ENCODE data around the gene TNFRSF18. TPM values are rescaled to one million over a fixed set of nuclear protein-coding genes. Genes with fewer than 3 reads are reported as not detected.
A peak's percentile ranks its signal among the peaks of the same experiment; 100 is the strongest.

The TNFRSF18 gene
- total RNA-seq, 1 donor: not detected

DNA sequence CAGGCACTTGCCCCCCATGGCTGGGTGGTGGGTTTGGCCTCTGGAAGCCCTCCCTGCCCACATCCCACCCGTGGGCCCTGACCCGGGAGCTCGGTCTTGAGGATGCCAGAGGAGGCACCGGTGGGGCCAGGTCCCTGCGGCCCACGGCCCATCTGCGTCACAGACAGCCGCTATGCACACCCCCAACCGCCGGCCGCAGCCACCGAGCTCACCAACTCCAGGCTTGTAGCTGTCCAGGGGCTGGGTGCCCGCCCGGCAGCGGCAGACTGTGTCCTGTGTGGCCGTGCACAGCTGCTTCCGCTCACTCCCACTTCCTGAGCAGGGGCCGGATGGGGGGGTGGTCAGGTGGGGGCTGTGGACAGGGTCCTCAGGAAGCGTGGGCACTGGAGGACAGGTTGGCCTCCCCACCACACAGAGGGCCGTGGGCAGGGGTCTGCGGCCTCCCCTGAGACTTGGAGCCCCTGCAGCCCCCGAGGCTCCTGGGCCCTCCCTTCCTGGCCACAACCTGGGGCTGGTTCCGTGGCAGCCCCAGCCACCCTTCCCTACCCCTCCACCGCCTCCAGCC is 6.5 kb upstream of the TNFRSF18 start:
- H3K9me3 ChIP-seq (ENCODE audit: low read depth, low read length): no peaks in the 10 kb centered on the region
- DNase-seq (ENCODE audit: insufficient read length, low spot score, missing footprints): peak; percentile 95
- H3K27me3 ChIP-seq (ENCODE audit: insufficient read depth, low read length): no peaks in the 10 kb centered on the region
- H3K4me3 ChIP-seq (ENCODE audit: insufficient read depth, low read length): no peak overlapping the region
- TF ChIP-seq, protein P1, sequence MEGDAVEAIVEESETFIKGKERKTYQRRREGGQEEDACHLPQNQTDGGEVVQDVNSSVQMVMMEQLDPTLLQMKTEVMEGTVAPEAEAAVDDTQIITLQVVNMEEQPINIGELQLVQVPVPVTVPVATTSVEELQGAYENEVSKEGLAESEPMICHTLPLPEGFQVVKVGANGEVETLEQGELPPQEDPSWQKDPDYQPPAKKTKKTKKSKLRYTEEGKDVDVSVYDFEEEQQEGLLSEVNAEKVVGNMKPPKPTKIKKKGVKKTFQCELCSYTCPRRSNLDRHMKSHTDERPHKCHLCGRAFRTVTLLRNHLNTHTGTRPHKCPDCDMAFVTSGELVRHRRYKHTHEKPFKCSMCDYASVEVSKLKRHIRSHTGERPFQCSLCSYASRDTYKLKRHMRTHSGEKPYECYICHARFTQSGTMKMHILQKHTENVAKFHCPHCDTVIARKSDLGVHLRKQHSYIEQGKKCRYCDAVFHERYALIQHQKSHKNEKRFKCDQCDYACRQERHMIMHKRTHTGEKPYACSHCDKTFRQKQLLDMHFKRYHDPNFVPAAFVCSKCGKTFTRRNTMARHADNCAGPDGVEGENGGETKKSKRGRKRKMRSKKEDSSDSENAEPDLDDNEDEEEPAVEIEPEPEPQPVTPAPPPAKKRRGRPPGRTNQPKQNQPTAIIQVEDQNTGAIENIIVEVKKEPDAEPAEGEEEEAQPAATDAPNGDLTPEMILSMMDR (IDR thresholded peaks at IDR 0.05; ENCODE audit: extremely low read depth, low read depth, low read length): no peak
- H3K4me2 ChIP-seq (ENCODE audit: insufficient read depth, low read length): no peak overlapping the region
- H3K4me1 ChIP-seq (ENCODE audit: insufficient read depth, low read length): peaks cover 10% of the 10 kb centered on the region
- H3K36me3 ChIP-seq (ENCODE audit: insufficient read depth, low read length): peaks cover 5% of the 10 kb centered on the region
- no peaks in the 10 kb centered on the region for H4K20me1 ChIP-seq (ENCODE audit: insufficient read depth, low read length)
- H3K27ac ChIP-seq (ENCODE audit: low read depth, low read length): no peak overlapping the region
- no peak overlapping the region for H2AFZ ChIP-seq (ENCODE audit: low read length)
- no peaks in the 10 kb centered on the region for H3K79me2 ChIP-seq (ENCODE audit: insufficient read depth, low read length)

DNA sequence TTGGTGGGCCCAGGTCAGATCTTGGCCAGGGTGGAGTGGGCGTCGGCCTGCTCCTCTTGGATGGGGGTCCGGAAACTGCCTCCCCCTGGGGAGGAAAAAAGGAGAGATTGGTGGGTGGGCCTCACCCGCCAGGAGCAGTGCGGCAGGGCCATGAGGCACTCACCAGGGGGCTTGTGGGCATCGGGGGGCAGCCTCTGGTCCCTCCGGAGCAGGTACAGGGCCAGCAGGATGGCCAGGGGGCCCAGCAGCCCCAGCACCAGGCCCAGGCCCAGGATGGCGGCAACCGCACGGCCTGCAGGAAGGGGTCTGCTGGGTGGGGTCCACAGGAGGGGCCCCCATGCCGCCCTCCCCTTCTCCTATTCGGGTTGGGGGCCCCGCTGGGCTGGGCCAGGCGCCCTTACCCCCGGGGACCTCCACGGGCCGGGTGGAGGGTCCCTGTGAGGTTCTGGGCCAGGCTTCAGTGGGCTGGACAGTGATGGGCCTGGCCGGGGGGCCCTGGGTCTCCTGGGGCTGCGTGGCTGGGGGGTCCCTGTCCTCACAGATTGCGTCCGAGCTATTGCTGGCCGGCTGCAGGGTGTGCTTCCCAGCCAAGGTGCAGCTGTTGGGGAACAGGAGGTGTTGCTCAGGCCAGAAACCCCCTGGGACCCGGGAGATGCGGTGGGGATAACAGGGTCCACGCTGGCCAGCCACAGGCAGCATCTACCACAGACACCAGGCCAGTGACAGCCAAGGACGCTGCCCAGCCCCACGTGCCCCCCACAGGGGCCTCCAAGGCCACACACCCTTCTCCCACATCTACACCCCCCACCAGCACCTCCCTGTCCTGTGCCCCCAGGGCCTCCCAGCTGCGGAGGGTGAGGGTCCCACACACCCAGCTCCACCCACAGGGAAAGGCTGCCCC is 5.4 kb upstream of the TNFRSF18 start:
- TF ChIP-seq, protein P1 (IDR thresholded peaks at IDR 0.05; ENCODE audit: extremely low read depth, low read depth, low read length): no peak
- Histone ChIP-seq H3K9me3 (ENCODE audit: low read depth, low read length) (no peaks in the 10 kb centered on the region), H3K4me1 (ENCODE audit: insufficient read depth, low read length) (peaks cover 13% of the 10 kb centered on the region), H3K4me3 (ENCODE audit: insufficient read depth, low read length) (no peak overlapping the region), H3K4me2 (ENCODE audit: insufficient read depth, low read length) (no peak overlapping the region), H2AFZ (ENCODE audit: low read length) (no peak overlapping the region), H4K20me1 (ENCODE audit: insufficient read depth, low read length) (no peaks in the 10 kb centered on the region), H3K27me3 (ENCODE audit: insufficient read depth, low read length) (peaks cover 4% of the 10 kb centered on the region), H3K79me2 (ENCODE audit: insufficient read depth, low read length) (no peaks in the 10 kb centered on the region), H3K36me3 (ENCODE audit: insufficient read depth, low read length) (peaks cover 3% of the 10 kb centered on the region), H3K27ac (ENCODE audit: low read depth, low read length) (no peak overlapping the region)
- DNase-seq (ENCODE audit: insufficient read length, low spot score, missing footprints): peak; percentile 88

DNA sequence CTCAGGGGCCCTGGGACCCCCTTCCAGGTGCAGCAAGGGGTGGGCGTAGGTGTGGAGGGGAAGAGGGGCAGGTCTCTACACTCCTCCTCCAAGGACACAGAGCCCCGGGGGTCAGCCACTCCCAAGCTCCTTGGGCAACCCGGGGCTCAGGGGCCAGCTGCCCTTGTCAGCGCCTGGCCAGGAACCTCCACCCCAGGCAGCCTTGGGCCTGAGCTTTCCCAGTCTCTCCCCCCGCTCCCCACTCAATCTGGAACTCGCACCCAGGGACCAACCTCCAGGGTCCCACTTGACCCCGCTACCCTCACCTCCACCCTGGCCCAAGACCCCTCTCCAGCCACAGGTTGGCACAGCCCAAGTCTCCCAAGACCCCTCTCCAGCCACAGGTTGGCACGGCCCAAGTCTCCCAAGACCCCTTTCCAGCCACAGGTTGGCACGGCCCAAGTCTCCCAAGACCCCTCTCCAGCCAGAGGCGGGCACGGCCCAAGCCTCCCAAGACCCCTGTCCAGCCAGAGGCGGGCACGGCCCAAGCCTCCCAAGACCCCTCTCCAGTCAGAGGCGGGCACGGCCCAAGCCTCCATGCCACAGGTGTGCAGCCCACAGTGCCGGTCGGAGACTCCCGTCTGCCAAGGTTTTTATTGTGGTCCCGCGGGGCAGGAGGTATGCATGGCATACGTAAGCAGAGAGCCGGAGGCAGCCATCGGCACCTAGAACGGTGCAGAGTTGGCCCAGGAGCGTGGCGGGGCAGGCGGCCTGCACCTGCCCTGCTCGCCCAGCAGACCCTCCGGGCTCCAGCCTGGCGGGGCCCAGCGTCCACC is 4.5 kb upstream of the TNFRSF18 start:
- Histone ChIP-seq H3K36me3 (ENCODE audit: insufficient read depth, low read length) (no peaks in the 10 kb centered on the region), H3K27ac (ENCODE audit: low read depth, low read length) (no peak overlapping the region), H4K20me1 (ENCODE audit: insufficient read depth, low read length) (no peaks in the 10 kb centered on the region), H3K79me2 (ENCODE audit: insufficient read depth, low read length) (no peaks in the 10 kb centered on the region), H2AFZ (ENCODE audit: low read length) (no peak overlapping the region), H3K4me2 (ENCODE audit: insufficient read depth, low read length) (no peak overlapping the region), H3K4me1 (ENCODE audit: insufficient read depth, low read length) (peaks cover 13% of the 10 kb centered on the region), H3K4me3 (ENCODE audit: insufficient read depth, low read length) (no peak overlapping the region), H3K27me3 (ENCODE audit: insufficient read depth, low read length) (peaks cover 11% of the 10 kb centered on the region), H3K9me3 (ENCODE audit: low read depth, low read length) (no peaks in the 10 kb centered on the region)
- no peak for DNase-seq (ENCODE audit: insufficient read length, low spot score, missing footprints)
- TF ChIP-seq, protein P1 (IDR thresholded peaks at IDR 0.05; ENCODE audit: extremely low read depth, low read depth, low read length): no peak
